CD4-positive, alpha-beta T cell treated with Interleukin-15 for 4 hours (primary cell): ENCODE measurements around the gene ROBO1.

Source experiments
- DNase-seq: peaks from one replicate; pipeline ENCODE4 v3.0.0-alpha.2; 2020; ENCODE audit warnings: low spot score

Gene ROBO1

GRCh38 chr3:79160421-79160820, 607.4 kb downstream of the ROBO1 start:
- DNase-seq: no peak

GRCh38 chr3:79159736-79160135, 608.1 kb downstream of the ROBO1 start:
- DNase-seq: no peak

- DNase-seq: no peak
These were observed 610.6 kb downstream of the ROBO1 start for GRCh38 chr3:79157191-79157590.

GRCh38 chr3:79154865-79155264, 612.9 kb downstream of the ROBO1 start:
- no peak for DNase-seq

GRCh38 chr3:79148786-79149185, 619.0 kb downstream of the ROBO1 start:
- no peak for DNase-seq

GRCh38 chr3:79146024-79146423, 621.8 kb downstream of the ROBO1 start:
- DNase-seq: no peak

- no peak for DNase-seq
These were observed 627.1 kb downstream of the ROBO1 start for GRCh38 chr3:79140708-79141107.

GRCh38 chr3:79139395-79140068, 628.3 kb downstream of the ROBO1 start:
- no peak for DNase-seq

GRCh38 chr3:79125313-79125984, 642.3 kb downstream of the ROBO1 start:
- DNase-seq: no peak

- DNase-seq: no peak
These were observed 652.3 kb downstream of the ROBO1 start for GRCh38 chr3:79115458-79115857.

- DNase-seq: no peak
These were observed 653.9 kb downstream of the ROBO1 start for GRCh38 chr3:79113876-79114275.

- DNase-seq: no peak
These were observed 656.3 kb downstream of the ROBO1 start for GRCh38 chr3:79111375-79112052.

- DNase-seq: no peak
These were observed 658.0 kb downstream of the ROBO1 start for GRCh38 chr3:79109754-79110153.

- DNase-seq: no peak
These were observed 664.5 kb downstream of the ROBO1 start for GRCh38 chr3:79103307-79103706.

GRCh38 chr3:79097964-79098660, 669.7 kb downstream of the ROBO1 start:
- no peak for DNase-seq

GRCh38 chr3:79094654-79095053, 673.1 kb downstream of the ROBO1 start:
- no peak for DNase-seq

GRCh38 chr3:79086514-79086913, 681.3 kb downstream of the ROBO1 start:
- DNase-seq: no peak

- DNase-seq: no peak
These were observed 682.6 kb downstream of the ROBO1 start for GRCh38 chr3:79085171-79085570.

- no peak for DNase-seq
These were observed 686.5 kb downstream of the ROBO1 start for GRCh38 chr3:79081335-79081734.

- DNase-seq: no peak
These were observed 693.2 kb downstream of the ROBO1 start for GRCh38 chr3:79074558-79074957.

GRCh38 chr3:79067734-79068133, 700.1 kb downstream of the ROBO1 start:
- DNase-seq: no peak

- no peak for DNase-seq
These were observed 701.3 kb downstream of the ROBO1 start for GRCh38 chr3:79066481-79066880.

GRCh38 chr3:79063624-79064023, 704.2 kb downstream of the ROBO1 start:
- no peak for DNase-seq
